Measurements from ENCODE around the gene MS4A10.

- TF ChIP-seq POLR2A (IDR thresholded peaks at IDR 0.05; ENCODE audit: low read depth, low read length) (no peak), POLR2AphosphoS5 (IDR thresholded peaks at IDR 0.05; ENCODE audit: low read depth, low read length) (no peak)
These were observed 63.6 kb downstream of the MS4A10 start for GRCh38 chr11:60848714-60849151.
